Endodermal cell (in vitro differentiated cells): ENCODE measurements around the gene UBE3C. TPM values are rescaled to one million over a fixed set of nuclear protein-coding genes. Genes with fewer than 3 reads are reported as not detected.

ENCODE experiments used
- DNase-seq: peaks from one replicate; pipeline ENCODE4 v3.0.0-alpha.2; 2017
- H3K27ac ChIP-seq: 2 replicates; pipeline ENCODE4 v1.5.1; 2013; ENCODE audit warnings: mild to moderate bottlenecking, low read depth, low read length, moderate library complexity
- H3K27me3 ChIP-seq: 2 replicates; pipeline ENCODE4 v1.6.1; 2013; ENCODE audit warnings: mild to moderate bottlenecking, low read length, moderate library complexity; ENCODE audit not compliant: insufficient read depth, control insufficient read depth, poor library complexity, severe bottlenecking
- H3K36me3 ChIP-seq: 2 replicates; pipeline ENCODE4 v1.7.0; 2013; ENCODE audit warnings: mild to moderate bottlenecking, low read length, moderate library complexity; ENCODE audit not compliant: control insufficient read depth, insufficient read depth
- H3K4me1 ChIP-seq: one replicate; pipeline ENCODE4 v1.7.0; 2013; ENCODE audit warnings: low read length; ENCODE audit not compliant: control insufficient read depth, insufficient read depth
- H3K4me3 ChIP-seq: 2 replicates; pipeline ENCODE4 v1.5.1; 2013; ENCODE audit warnings: mild to moderate bottlenecking, low read length, moderate library complexity
- H3K9ac ChIP-seq: 2 replicates; pipeline ENCODE4 v1.6.1; 2013; ENCODE audit warnings: mild to moderate bottlenecking, low read length, moderate library complexity; ENCODE audit not compliant: poor library complexity, severe bottlenecking; ENCODE audit errors: extremely low read depth
- H3K9me3 ChIP-seq: 2 replicates; pipeline ENCODE4 v1.6.1; 2013; ENCODE audit warnings: mild to moderate bottlenecking, low read length, moderate library complexity; ENCODE audit not compliant: control insufficient read depth
- H3K27ac Mint-ChIP-seq: 2 replicates; pipeline ENCODE4 v1.8.0; 2020; ENCODE audit warnings: mixed read lengths
- H3K27me3 Mint-ChIP-seq: 2 replicates; pipeline ENCODE4 v1.8.0; 2021; ENCODE audit warnings: mild to moderate bottlenecking, mixed read lengths; ENCODE audit not compliant: insufficient read depth
- H3K36me3 Mint-ChIP-seq: 2 replicates; pipeline ENCODE4 v1.8.0; 2020; ENCODE audit warnings: low read depth, mixed read lengths
- H3K4me1 Mint-ChIP-seq: 2 replicates; pipeline ENCODE4 v1.8.0; 2020; ENCODE audit warnings: mixed read lengths
- H3K4me3 Mint-ChIP-seq: 2 replicates; pipeline ENCODE4 v1.8.0; 2020; ENCODE audit warnings: mild to moderate bottlenecking, moderate library complexity, mixed read lengths
- H3K9me3 Mint-ChIP-seq: 2 replicates; pipeline ENCODE4 v1.8.0; 2020; ENCODE audit warnings: mild to moderate bottlenecking, mixed read lengths
- CTCF ChIP-seq: fragments of 200-600 bp; sonication (generic); conservative IDR thresholded peaks from 2 replicates; pipeline ENCODE4 v1.5.0; 2021; ENCODE audit warnings: antibody characterized with exemption, mild to moderate bottlenecking
- WGBS, 2 experiments: methylation state at CpG; one replicate each; pipeline versions ENCODE4 v1.1.5 to v1.1.7; 2013; ENCODE audit warnings: missing lambda C conversion rate in 2 of 2, mixed read lengths in 1 of 2; ENCODE audit not compliant: insufficient coverage in 1 of 2, insufficient read length in 1 of 2; 5-methylcytosine and 5-hydroxymethylcytosine counted together
- total RNA-seq, 2 donors: library from RNA; stranded (reverse); fragmentation: NEBNext Ultra II Directional in 1 of 2; extraction: Animal tissue kit (Norgen Biotek cat#: 25700) in 1 of 2; gene quantifications; 2 replicates in 1 of 2; 3 replicates in 1 of 2; pipeline ENCODE4 v1.2.1, GENCODE V29; 2021

UBE3C gene
- total RNA-seq, 2 donors from 2014 or later, result 53.4 to 55.9 TPM

- no peak for TF ChIP-seq CTCF
- Mint-ChIP-seq H3K4me3 (no peak overlapping the region), H3K27me3 (no peaks in the 10 kb centered on the region), H3K9me3 (peaks cover 3% of the 10 kb centered on the region), H3K4me1 (peaks cover 9% of the 10 kb centered on the region), H3K36me3 (peaks cover 51% of the 10 kb centered on the region), H3K27ac (no peak overlapping the region)
- Histone ChIP-seq H3K9ac (no peak overlapping the region), H3K4me3 (no peak overlapping the region), H3K36me3 (peaks cover 74% of the 10 kb centered on the region), H3K9me3 (no peaks in the 10 kb centered on the region), H3K4me1 (no peaks in the 10 kb centered on the region), H3K27ac (no peak overlapping the region), H3K27me3 (no peaks in the 10 kb centered on the region)
- DNase-seq, result no peak
- 67% methylated on average over 1 of the region's 1 CpG; no CpG with 5 or more reads in 1 of the 2 experiments for WGBS, 2 experiments
Observed at GRCh38 chr7:157165987-157166386, 27.3 kb downstream of the UBE3C start.

GRCh38 chr7:157168571-157168970 is 29.8 kb downstream of the UBE3C start:
- no peak overlapping the region for H3K9ac ChIP-seq
- WGBS, 2 experiments, result 96 to 97% methylated on average over 4 to 5 of the region's 5 CpGs
- H3K27me3 Mint-ChIP-seq, result no peaks in the 10 kb centered on the region
- peaks cover 61% of the 10 kb centered on the region for H3K36me3 Mint-ChIP-seq
- DNase-seq, result no peak
- no peak overlapping the region for H3K4me3 ChIP-seq
- H3K4me1 Mint-ChIP-seq, result peaks cover 8% of the 10 kb centered on the region
- no peak for TF ChIP-seq CTCF
- no peaks in the 10 kb centered on the region for H3K27me3 ChIP-seq
- peaks cover 82% of the 10 kb centered on the region for H3K36me3 ChIP-seq
- H3K9me3 ChIP-seq, result no peaks in the 10 kb centered on the region
- H3K9me3 Mint-ChIP-seq, result peaks cover 3% of the 10 kb centered on the region
- H3K4me1 ChIP-seq, result no peaks in the 10 kb centered on the region
- no peak overlapping the region for H3K4me3 Mint-ChIP-seq
- H3K27ac ChIP-seq, result no peak overlapping the region
- no peak overlapping the region for H3K27ac Mint-ChIP-seq

- H3K27ac Mint-ChIP-seq, result no peak overlapping the region
- Histone ChIP-seq H3K4me1 (no peaks in the 10 kb centered on the region), H3K4me3 (no peak overlapping the region), H3K27me3 (no peaks in the 10 kb centered on the region), H3K9ac (no peak overlapping the region), H3K36me3 (peaks cover 96% of the 10 kb centered on the region), H3K9me3 (no peaks in the 10 kb centered on the region), H3K27ac (no peak overlapping the region)
- H3K9me3 Mint-ChIP-seq, result no peaks in the 10 kb centered on the region
- H3K27me3 Mint-ChIP-seq, result no peaks in the 10 kb centered on the region
- H3K36me3 Mint-ChIP-seq, result peaks cover 71% of the 10 kb centered on the region
- no peak for DNase-seq
- no peak overlapping the region for H3K4me3 Mint-ChIP-seq
- H3K4me1 Mint-ChIP-seq, result no peaks in the 10 kb centered on the region
- WGBS, 2 experiments, result 92 to 100% methylated on average over 2 to 4 of the region's 4 CpGs
- no peak for TF ChIP-seq CTCF
Observed at GRCh38 chr7:157176771-157177170, 38.0 kb downstream of the UBE3C start.
